GM10847 (cell line): ENCODE measurements around the gene STRADB.

ENCODE experiments used
- POLR2A ChIP-seq: IDR thresholded peaks from 2 replicates; pipeline ENCODE4 v1.6.1; 2011; ENCODE audit not compliant: insufficient read length; ENCODE audit errors: extremely low read depth

STRADB gene

DNA sequence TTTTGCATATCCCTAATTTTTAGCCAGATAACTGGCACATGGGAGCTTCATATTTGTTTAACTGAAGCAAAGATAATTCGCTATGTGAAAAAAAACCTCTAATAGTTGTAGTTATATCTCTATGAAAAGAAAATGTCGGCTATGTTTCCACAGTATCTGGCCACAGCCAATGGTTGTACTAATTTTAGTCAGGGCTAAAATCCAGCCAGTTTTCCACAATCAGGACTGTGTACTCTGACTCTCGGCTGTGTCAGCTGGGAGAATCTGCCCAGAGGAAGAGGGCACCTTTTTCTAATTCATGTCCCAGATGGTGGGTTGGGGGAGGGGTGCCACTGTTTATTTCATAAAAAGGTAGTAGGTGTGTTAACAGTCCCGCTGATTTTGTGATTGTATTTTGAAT lies 38.8 kb downstream of the STRADB start:
- no peak for TF ChIP-seq POLR2A

DNA sequence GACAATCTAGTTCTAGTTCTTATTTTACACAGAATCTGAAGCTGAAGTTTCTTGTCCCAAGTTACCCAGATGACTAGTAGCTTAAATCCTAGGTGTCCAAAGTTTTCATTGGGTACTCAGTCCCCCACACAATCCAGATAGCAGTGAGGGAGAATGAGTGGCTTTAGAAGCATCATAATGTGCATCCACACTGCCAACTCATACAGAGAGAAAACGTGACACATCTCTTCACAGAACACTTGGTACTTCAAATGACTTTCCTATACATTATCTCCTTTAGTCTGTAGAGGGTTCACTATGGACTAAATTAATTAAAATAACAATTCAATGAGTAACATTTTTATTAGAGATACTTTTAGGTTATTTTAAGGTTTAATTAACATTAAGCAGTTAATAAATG lies 45.2 kb downstream of the STRADB start:
- TF ChIP-seq POLR2A, result no peak

DNA sequence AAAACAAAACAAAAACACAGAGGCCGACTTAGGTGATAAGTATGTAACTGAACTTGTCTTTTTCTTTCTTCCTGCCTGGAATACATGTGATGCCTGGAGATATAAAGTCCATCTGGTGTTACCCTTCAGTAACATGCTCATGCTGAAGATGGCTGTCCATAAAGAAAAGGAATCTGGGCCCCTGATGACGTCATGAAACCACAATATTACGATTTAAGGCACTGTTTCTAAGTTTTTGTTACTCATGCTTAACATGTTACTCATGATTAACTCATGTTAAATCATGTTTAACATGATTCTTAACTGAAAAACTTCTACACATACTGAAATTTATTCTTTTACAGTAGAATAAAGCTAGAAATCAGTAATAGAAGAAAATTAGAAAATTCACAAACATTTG lies 49.0 kb downstream of the STRADB start:
- TF ChIP-seq POLR2A, result no peak

DNA sequence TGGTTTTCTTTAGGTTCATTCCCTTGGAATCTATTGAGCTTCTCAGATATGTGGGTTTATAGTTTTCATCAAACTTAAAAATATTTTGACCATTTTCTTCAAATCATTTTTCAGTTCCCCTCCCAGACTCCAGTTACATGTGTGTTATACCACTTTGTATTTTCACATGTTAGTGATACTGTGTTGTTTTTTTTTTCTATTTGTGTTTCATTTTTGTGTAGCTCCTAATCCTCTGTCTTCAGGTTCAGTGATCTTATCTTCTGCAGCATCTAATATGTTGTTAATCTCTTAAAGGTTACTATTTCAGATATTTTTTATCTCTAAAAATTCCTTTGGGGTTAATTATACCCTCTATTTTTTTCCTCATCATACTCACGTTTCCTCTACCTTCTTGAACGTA lies 51.2 kb downstream of the STRADB start:
- no peak for TF ChIP-seq POLR2A

DNA sequence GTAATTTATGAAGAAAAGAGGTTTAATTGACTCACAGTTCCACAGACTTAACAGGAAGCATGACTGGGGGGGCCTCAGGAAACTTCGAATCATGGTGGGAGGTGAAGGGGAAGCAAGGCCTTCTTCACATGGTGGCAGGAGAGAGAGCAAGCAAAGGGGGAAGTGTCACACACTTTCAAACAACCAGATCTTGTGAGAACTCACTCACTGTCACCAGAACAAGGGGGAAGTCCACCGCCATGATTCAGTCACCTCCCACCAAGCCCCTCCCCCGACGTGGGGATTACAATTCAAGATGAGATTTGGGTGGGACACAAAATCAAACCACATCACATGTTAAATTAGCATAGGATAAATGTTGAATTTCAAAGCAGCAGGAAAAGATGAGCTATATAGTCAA lies 56.2 kb downstream of the STRADB start:
- no peak for TF ChIP-seq POLR2A

DNA sequence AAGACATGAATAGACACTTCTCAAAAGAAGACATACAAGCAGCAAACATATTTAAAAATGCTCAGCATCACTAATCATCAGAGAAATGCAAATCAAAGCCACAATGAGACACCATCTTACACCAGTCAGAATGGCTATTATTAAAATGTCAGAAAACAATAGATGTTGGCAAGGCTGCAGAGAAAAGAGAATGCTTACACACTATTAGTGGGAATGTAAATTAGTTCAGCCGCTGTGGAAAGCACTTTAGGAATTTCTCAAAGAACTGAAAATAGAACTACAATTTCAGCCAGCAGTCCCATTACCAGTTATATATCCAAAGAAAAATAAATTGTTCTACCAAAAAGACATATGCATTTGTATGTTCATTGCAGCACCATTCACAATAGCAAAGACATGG lies 61.7 kb downstream of the STRADB start:
- no peak for TF ChIP-seq POLR2A

DNA sequence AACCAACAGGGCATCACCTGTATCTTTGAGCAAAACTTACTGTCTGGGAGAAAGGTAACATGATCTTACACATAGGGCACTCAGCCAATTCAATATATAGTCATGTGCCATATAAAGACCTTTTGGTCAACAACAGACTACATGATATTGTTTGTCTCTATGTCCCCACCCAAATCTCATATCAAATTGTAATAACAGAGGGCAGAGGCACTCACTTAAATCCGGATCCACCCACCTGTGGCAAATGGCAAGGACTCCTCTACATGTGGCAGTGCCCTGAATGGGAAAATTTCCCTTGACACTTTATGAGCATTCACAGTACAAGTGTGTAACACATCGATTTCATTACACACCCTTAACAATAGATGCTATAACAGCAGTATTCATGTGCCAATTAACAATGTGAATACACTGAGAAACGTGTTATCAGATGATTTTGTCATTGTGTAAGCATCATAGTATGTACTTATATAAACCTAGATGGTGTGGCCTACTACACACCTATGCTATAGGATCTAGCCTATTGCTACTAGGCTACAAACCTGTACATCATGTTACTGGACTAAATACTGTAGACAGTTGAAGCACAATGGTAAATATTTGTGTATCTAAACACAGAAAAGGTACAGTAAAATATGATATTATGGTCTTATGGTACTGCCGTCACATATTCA lies 64.2 kb downstream of the STRADB start:
- no peak for TF ChIP-seq POLR2A

DNA sequence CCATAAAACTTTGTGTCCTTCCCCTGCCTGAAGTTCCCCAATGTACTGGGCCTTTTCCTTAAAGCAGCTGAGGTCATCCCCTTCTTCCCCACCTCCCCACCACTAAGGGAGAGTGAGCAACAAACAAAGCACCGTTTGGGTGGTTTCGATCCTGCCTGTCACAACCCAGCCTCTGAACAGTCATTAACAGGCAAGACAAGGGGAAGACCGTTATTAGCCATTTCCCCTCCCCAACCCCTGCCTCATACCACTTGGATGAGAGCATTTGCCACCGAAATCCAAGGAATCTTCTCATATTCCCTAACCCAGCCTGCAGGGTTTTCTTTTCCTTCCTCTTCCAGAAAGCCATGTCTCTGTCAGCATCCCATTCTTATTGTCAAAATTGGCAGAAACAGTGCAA lies 65.6 kb downstream of the STRADB start:
- TF ChIP-seq POLR2A, result no peak

DNA sequence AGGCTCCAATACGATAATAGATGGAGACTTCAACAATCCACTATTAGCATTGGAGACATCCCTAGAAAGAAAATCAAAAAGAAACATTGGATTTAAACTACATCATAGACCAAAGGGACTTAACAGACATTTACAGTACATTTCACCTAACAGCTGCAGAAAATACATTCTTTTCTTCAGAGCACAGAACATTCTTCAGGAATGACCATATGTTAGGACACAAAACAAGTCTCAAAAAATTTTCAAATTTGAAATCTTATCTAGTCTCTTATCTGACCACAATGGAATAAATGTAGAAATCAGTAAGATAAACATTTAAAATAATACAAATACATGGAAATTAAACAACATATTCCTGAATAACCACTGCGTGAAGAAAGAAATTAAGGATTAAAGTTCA lies 68.7 kb downstream of the STRADB start:
- TF ChIP-seq POLR2A, result no peak

DNA sequence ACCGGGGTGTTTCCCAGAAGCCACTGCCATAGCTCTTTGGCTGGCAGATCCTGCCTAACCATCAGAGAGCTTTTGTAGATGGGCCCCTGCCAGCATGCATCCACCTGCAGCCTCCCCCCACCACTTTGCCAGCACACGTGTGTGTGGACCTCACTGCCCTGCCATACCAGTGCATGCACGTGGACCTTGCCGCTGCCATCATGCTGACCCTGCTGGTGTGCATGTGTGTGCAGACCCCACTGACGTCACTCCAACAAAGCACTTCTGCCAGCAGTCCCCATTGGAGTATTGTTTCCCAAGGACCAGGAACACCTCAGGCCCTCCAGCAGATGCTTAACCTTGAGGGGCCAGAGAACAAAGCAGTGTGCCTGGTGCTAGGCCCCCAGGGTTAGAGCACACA lies 71.4 kb downstream of the STRADB start:
- no peak for TF ChIP-seq POLR2A

DNA sequence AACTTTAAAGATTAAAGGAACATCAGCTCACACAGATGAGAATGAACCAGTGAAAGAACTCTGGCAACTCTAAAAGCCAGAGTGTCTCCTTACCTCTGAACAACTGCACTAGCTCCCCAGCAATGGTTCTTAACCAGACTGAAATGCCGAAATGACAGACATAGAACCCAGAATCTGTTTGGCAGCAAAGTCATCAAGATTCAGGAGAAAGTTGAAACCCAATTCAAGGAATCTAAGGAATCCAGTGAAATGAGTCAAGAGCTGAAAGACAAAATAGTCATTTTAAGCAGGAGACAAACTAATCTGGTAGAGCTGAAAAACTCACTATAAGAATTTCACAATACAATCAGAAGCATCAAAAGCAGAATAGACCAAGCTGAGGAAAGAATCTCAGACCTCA lies 72.0 kb downstream of the STRADB start:
- TF ChIP-seq POLR2A, result no peak
